ENCODE results near the gene C14orf180.

The C14orf180 gene

DNA sequence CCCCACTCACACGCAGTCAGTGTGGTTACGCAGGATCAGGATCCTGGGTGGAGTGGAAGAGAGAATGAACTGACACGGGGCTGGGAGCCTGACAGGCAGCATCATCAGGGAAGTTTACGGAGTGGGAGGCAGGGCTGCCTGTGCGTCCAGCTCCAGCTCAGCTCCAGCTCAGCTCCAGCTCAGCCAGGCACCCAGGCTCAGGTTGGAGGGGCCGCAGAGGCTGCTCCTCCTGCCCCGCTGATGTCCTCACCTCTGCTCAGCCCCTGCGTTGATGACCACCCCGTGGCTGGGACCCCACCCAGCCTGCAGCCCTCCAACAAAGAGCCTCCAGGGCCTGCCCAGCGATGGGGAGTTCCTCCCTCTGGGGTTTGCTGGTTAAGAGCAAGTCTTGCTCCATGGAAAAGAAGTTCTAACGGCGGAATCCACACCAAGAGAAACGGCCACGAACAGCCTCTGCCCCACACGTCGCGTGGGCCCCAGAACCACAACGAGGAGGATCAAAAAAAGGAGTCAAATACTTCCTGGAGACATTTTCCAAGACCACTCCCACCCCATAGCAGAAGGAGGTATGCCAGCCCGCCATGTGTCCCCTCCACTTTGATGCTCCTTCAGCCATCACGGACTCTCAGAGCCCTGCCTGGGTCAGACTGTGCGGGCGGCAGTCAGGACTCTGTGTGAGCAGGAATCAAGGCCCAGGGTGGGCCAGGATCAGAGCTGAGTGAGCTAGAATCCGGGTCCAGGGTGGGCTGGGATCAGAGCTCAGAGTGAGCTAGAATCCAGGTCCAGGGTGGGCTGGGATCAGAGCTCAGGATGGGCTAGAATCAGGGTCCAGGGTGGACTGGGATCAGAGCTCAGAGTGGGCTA lies 17.7 kb upstream of the C14orf180 start:
- FAIRE-seq, result no peak

DNA sequence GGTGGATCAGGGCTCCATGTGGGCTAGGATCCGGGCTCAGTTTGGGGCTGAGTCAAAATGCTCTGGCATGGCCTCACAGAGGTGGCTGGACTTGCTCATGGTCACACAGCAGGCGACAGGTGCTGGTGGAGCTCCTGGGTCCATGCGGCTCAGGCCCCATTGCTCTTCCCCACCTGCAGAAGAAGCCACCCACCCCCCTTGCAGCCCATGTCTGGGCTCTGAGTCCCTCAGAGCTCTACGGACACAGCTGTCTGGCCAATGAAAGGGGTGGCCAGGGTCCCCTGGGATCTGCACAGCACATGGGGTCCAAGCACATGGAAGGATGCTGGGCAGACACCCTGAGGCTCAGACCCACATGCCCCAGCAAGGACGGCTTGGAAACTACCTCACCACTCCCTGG lies 17.0 kb upstream of the C14orf180 start:
- no peak for FAIRE-seq

DNA sequence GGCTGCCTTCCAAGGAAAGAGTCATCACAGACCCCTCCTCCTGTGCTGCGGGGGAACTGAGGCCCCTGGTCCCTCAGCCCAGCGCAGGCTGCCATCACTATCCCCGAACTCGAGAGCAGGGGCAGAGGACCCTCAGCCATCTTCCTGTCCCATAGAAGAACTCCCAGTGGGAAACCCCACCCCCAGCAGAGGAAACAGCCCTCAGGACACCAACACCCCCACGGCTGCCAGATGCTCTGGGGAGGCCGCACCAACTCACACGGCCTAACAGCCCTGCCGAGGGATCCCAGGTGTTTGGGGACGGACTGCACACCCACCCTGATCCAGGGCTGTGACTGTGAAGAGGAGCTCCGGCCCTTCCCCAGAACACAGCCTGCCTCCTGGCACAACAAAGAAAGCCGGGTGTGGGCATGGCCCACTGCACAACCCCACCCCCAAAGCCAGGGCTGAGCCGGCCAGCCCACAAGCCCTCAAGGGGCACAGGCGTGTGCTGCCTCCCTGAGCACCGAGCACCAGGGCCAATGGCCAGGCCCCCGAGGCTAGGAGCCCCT lies 16.3 kb upstream of the C14orf180 start:
- no peak for FAIRE-seq

DNA sequence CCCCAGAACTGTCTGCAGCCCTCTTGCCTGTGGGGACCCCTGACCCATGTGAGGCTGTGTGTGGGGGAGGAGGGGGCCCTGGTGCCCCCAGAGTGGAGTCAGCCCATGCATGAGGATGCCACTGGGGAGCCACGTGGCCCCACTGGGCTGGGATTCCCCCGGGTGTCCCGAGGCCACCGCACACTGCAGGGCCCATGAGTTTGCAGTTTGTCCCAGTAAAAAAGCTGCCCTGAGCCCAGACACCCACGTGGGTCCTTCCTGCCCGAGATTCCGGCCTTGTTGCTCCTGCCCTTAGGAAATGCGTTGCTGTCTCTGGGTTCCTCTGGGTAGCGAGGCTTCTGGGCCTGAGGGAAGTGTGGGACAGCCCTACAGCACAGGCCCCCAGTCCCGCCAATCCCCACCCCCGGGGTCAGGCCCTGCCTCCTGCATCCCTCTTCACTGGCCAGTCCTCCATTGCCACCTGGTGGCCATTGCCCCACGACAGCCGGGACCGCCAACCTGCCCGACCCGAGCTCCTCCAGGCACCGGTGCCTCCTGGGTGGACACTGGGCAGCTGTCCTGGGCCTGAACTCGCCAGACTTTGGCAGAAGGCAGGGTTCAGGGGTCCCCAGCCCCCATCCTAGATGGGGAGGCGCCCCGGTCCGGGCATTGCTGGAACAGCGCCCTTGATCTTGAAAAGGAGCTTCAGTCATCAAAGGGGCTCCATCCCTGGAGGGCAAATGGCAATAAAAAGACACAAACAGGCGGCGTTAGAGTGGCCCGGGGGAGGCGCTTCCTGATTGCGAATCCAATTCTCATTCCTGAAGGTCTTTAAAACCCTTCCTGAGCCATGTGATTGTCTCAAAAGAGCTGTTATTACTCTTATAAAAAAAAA lies 15.6 kb upstream of the C14orf180 start:
- no peak for FAIRE-seq

DNA sequence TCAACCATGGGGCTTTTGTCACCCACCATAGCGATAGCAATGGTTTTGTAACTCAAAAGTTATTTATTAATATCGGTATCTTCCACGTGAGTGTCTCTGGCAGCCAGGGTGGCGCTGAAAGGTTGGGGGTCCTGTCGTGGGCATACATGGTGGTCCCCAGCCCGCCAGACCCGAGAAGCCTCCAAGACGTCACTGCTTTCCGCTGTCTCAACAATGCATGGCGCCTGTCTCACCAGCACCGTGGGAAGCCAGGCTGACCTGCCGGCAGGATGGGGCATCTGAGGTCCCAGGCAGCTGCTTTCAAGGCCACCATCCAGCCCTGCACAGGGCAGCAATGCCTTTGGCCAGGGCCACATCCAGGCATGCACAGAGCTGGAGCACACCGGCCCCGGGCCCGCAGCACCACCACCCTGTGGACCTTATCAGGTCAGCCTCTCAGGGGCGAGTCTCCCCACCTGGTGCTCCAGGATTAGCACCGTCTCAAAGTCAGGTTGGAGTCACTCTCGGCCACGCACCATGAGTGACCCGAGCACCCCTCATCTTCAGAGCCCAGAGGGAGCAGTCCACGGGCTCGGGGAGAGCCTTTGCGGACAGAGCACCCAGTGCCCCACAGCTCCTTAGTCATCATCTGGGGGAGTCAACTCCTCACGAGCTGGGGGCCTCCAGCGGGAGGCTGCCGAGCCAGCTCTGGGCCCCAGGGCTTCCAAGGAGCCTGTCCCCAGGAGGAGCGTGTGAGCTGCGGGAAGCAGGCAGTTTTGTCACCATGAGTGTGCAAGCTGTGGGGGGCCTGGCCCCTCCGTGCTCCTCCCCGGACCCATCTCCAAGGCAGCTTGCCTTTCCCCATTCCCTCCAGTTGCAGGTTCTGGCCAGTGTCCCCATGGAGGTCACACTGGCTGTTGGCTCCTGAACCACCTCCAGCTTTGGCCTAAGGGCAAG lies 14.6 kb upstream of the C14orf180 start:
- no peak for FAIRE-seq

DNA sequence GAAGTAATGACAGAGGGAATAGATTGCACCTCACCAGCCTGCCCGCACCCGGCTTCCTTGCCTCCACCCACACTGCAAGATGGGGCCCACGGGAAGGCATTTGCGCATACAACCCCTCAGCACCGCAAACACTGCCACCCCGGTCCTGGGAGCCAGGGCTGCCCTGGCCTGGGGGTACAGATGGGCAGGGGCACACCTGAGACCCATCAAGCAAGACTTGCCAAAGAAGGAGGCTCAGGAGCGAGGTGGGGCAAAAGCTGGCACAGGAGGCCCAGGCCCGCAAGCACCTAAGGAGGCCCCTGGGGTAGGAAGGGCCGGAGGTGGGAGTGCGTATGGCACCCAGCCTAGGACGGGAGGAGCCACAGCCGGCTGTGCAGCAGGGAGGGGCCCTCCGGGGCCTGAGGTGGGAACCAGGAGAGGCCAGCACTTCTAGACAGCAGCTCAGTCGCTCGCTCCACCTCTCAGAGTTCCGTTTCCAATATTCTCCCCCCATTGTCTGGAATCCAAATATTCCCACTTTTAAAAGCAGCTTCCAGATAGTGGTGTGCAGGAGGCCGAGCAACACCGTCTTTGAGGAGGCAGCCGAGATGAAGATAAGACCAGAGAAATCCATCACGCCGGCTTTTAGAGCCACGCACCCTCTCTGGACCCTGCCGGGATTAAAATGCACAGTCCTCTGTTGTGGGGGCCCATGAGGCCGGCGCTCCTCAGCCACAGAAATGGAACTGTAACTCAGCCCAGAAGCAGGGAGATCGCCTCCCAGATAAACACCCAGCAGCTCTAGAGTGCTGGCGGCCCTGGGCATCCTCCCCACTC lies 12.2 kb upstream of the C14orf180 start:
- no peak for FAIRE-seq

DNA sequence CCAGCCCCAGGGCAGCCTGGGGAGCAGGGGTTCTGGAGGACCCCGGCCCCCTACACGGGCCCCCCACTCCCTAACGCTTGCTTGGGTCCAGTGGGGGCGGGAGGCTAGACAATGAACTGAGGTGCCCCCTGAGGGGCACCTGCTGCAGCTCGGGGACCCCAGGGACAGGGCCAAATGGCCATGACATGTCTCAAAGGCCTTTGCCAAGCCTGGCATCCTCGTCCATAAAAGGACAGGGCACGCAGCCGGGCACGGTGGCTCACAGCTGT lies 11.7 kb upstream of the C14orf180 start:
- no peak for FAIRE-seq

DNA sequence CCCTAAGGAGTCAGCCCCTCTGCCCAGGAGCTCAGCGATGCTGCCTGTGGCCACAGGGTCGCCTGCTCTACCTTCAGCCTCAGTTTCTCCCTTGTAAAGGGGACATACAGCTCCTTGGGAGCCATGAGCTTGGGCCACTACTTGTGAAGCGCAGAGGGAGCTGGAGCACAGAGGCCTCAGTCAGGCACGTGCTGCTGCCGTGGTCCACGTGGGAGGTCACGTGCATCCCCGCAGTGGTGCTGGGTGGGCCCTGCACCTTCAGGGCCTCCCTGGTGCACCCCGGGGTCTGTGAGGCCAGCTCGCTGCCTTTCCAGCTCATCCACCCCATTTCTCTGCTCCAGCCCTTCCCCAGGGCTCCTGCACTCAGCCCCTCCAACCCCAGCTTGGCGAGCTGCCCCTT lies 10.9 kb upstream of the C14orf180 start:
- no peak for FAIRE-seq

DNA sequence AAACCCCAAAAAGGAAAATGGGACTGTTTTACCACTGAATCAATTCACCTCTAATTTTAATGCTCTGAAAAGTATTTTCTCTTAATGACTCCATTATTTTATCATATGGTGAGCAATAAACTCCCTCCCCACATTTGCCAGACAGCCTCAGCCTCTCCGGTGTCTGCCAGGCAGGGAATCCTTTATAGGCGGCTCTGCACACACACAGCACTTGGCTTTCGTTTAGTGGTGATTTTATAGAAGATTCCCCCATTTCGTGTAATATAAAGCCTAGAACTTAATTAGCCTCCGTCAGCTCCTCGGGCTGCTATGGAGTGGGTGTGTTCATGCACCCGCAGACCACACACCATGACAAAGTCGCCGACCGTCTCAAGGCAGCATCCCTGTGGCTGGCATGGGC lies 10.1 kb upstream of the C14orf180 start:
- FAIRE-seq, result no peak

DNA sequence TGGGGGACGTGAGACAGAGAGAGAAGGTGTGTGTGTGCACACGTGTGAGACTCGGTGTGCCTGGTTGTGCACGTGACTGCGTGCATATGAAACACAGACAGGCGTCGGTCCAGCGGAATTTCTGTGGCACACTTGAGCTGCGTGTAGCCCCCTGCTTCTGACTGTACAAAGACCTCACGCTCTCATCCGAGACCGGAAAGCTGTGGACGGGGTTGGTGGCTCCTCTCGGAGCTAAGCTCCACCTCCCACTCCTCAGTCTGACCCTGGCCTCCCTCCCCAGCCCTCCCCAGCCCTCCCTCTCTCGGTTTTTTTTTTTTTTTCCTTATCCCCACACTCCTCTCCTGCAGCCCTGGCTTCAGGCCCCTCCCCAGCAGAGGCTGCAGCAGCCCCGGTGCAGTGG lies 8.3 kb upstream of the C14orf180 start:
- no peak for FAIRE-seq

DNA sequence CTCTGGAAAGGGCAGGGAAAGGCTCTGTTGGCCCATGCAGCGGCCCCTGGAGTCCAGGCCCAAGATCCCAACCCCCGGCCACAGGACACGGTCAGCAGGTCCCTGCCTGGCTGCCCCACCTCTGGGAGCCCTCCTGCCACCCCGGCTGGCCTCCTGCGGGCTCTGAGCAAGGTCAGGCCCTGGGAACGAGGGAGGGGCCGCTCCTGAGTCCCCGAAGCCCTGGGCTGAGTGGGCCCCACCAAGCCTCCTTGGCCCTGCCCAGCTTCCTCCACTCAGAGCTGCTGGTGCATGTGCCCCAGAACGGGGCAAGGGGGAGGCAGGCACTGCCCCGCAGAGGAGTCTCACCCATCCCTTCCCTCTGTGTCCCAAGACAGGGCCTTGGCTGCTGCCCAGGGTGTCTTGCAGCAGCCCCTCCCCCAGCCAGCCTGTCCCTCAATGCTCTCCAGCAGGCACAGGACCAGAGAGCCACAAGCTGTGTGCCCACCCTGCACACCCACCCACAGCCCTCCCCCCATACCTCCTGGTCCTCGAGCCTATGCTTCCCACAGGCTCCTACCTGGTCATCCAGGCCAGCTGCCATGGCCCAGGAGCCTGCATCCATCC lies 7.4 kb upstream of the C14orf180 start:
- FAIRE-seq, result no peak

DNA sequence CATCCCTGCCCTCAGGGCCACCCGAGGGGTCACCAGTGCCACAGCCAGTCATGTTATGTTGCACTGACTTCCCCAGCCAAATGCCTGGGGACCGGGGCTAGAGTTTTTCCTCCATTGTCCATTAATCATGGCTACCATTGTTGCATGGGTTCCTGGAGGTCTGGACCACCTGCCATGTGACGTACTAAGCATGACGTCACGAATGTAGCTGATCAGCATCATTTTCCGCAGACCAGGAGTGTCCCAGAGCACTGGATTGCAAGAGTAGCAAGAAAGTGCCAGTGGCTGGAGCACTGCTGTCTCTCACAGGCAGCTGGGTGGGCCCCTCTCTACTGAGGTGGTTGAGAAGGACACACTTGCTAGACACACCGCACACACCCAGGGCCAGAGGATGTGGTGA lies 6.9 kb upstream of the C14orf180 start:
- FAIRE-seq, result no peak

DNA sequence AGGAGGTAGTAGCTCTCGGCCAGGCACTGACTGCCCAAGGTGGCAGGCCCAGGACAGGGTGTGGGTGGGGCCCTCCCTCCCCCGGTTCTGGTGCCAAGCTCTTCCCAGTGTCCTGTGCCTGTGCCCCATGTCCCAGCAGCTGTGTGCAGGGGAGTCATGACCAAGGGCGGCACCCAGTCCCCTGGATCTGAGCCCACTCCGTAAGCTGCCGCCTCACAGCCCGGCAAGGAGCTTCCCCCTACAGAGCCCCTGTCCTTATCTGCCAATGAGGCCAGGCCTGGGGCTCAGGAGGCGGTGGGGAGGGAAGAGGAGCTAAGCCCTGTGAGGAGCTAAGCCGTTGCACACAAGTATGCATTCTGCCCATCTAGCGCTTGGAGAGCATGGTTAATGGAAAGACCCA lies 5.6 kb upstream of the C14orf180 start:
- FAIRE-seq, result no peak

DNA sequence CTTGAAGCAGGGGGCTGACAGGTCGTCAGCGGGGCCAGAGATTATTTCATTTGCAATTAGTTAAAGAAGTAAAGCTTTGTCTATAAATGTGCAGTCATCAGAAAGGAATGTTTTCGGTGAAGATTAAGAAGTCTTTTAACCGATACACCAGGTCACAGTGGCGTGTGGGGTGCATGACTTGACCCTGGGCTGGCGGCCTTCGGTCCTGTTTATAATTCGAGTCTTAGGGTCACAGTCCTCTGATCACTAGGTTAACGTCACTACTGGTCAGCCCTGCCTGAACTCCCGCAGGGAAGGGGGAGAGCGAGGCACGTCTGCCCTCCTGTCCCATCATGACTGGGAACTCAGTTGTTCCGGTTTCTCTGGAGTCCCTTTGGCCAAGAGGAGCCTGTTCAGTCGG lies 5.0 kb upstream of the C14orf180 start:
- no peak for FAIRE-seq

DNA sequence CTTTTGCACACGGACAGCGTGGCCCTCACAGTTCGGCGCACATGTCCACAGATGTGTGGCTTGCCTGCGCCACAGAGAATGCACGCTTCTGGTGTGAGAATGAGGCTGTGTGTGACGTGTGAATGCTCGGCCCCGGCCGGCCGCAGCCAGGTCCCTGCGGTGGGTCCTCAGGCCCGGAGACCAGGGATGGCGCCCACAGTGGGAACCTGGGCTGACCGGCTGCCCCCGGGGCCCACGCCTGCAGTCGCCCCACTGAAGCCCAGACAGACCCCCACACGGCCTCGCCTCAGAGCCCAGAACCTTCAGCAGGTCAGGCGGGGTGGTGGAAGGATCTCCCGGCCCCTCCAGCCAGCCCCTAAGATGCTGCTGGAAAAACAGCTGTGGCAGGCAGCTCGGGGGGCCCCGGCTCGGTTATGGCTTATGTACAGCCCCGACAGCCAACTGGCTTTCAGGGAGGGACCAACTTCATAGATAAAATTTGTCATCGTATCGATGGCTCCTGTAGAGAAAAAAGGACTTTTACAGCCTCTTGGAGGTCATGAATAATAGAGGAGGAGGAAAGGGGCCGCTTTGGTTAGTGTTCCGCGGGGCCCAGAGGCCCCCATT lies 4.5 kb upstream of the C14orf180 start:
- FAIRE-seq, result no peak

DNA sequence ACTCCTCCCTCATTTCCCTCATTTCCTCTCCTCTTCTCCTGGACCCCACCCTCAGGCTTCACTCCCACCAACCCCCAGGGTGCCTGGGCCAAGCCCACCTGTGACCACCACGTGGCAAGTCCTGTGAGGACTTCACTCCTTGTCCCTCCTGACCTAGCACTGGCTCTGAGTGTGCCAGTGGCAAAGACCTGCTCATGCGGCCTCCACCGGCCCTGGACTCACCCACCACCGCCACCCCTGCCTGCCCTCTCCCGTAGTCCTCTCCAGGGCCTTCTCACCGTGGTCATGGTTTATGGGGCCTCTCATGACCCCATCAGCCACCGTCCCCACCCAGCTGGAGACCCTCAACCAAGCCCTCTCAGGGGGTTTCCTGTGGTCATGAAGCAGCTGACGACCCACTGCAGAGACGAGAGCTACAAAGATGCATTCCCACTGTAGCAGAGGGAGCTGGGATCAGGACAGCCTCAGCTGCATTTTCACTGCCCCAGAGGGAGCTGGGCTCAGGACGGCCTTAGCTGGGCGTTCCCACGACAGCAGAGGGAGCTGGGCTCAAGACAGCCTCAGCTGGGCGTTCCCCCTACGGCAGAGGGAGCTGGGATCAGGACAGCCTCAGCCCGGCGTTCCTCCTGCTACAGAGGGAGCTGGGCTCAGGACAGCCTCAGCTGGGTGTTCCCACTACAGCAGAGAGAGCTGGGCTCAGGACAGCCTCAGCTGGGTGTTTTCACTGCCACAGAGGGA lies 3.2 kb upstream of the C14orf180 start:
- no peak for FAIRE-seq

DNA sequence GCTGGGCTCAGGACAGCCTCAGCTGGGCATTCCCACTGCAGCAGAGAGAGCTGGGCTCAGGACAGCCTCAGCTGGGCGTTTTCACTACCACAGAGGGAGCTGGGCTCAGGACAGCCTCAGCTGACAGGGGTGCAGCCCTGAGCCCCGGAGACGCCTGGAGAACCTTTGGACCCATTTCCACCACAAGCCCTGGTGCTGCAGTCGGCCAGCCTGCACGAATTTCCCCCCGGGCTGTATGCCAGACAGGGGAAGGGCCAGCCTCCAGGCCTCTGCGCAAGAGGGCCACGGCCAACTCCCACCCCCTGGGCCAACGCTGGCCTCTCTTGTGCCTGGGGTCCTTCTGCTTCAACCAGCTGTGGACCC lies 2.6 kb upstream of the C14orf180 start:
- FAIRE-seq, result no peak

DNA sequence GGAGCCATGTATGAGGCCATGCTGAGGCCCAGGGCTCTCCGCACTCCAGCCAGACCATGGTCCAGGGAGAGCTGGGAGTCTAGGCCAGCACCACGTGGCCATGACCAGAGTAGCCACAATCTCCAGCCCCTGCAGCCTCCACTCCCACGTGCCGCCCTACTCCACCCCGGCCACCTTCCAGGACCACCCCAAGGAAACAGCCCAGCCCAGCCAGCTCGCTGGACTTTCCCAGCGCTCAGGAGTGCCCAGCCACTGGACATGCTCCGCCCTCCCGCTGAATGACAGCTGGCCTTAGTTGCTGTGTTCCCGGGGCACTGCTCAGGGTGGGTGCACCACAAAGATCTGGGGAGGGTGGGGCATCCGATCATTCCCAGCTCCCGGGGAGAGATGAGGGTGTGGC lies 2.1 kb upstream of the C14orf180 start:
- FAIRE-seq, result no peak

DNA sequence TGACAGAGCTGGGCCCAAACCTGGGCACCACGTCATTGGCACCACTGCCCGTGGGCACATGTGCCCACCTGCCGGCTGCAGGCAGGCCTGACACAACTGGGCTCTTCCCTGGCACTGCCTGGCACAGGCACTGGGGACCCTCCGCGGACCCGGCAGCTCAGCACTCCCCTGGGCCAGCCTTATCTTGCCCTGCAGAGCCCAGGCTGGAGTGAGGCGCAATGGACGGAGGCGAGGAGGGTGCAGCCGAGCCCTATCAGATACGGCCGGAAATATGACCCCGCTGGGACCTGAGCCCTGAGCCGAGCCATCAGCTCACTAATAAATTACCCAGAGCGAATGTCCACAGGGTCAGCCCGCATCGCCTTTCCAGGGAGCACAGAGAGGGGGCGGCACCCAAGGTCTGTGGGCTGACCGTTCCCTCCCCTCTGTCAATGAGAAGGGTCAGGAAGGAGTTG lies 1.7 kb upstream of the C14orf180 start:
- FAIRE-seq, result no peak

DNA sequence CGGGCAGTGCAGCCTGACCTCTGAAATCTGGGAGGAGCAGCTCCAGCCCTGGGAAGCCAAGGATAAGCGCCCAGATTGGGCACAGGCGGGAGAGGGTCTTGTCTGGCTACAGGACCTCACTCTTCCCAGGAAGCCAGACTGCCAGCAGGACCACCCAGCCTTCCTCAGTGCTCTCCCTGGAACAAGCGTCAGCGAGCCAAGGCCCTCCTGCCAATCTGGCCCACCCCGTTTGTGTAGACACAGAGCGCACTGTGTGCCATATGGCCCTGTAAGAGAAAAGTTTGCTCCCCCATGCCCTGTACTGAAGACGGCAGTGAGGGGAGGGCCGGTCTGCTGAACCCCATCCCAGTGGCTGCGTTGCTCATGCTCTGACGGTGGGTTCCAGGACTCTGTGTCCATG lies 1.2 kb upstream of the C14orf180 start:
- no peak for FAIRE-seq
